ENCODE results near the gene CSMD2.

CSMD2 gene

GRCh38 chr1:33993301-33993700 is 171.7 kb downstream of the CSMD2 start:
- no peak overlapping the region for H3K27ac Mint-ChIP-seq
- no peak for DNase-seq
- no peak overlapping the region for H3K4me3 Mint-ChIP-seq
- no peaks in the 10 kb centered on the region for H3K9me3 Mint-ChIP-seq
- no peaks in the 10 kb centered on the region for H3K4me1 Mint-ChIP-seq (ENCODE audit: low read depth)
- no peaks in the 10 kb centered on the region for H3K36me3 Mint-ChIP-seq (ENCODE audit: low read depth)
- H3K27me3 Mint-ChIP-seq = peaks cover 11% of the 10 kb centered on the region

GRCh38 chr1:33990281-33990680 is 174.7 kb downstream of the CSMD2 start:
- no peak for DNase-seq
- H3K4me3 Mint-ChIP-seq = no peak overlapping the region
- H3K27ac Mint-ChIP-seq = no peak overlapping the region
- H3K4me1 Mint-ChIP-seq (ENCODE audit: low read depth) = no peaks in the 10 kb centered on the region
- no peaks in the 10 kb centered on the region for H3K9me3 Mint-ChIP-seq
- peaks cover 10% of the 10 kb centered on the region for H3K27me3 Mint-ChIP-seq
- H3K36me3 Mint-ChIP-seq (ENCODE audit: low read depth) = no peaks in the 10 kb centered on the region

GRCh38 chr1:33988161-33988560 is 176.9 kb downstream of the CSMD2 start:
- Mint-ChIP-seq H3K9me3 (no peaks in the 10 kb centered on the region), H3K36me3 (ENCODE audit: low read depth) (no peaks in the 10 kb centered on the region), H3K4me3 (no peak overlapping the region), H3K27me3 (peaks cover 12% of the 10 kb centered on the region), H3K4me1 (ENCODE audit: low read depth) (no peaks in the 10 kb centered on the region), H3K27ac (no peak overlapping the region)
- no peak for DNase-seq

- no peaks in the 10 kb centered on the region for H3K36me3 Mint-ChIP-seq (ENCODE audit: low read depth)
- no peaks in the 10 kb centered on the region for H3K9me3 Mint-ChIP-seq
- H3K27ac Mint-ChIP-seq = no peak overlapping the region
- H3K4me1 Mint-ChIP-seq (ENCODE audit: low read depth) = no peaks in the 10 kb centered on the region
- peaks cover 26% of the 10 kb centered on the region for H3K27me3 Mint-ChIP-seq
- no peak for DNase-seq
- no peak overlapping the region for H3K4me3 Mint-ChIP-seq
Observed at GRCh38 chr1:33986390-33987095, 178.5 kb downstream of the CSMD2 start.

GRCh38 chr1:33985656-33986055 is 179.4 kb downstream of the CSMD2 start:
- Mint-ChIP-seq H3K4me3 (no peak overlapping the region), H3K27ac (no peak overlapping the region), H3K27me3 (peaks cover 28% of the 10 kb centered on the region), H3K36me3 (ENCODE audit: low read depth) (no peaks in the 10 kb centered on the region), H3K9me3 (no peaks in the 10 kb centered on the region), H3K4me1 (ENCODE audit: low read depth) (no peaks in the 10 kb centered on the region)
- DNase-seq = no peak

GRCh38 chr1:33984906-33985565 is 180.0 kb downstream of the CSMD2 start:
- Mint-ChIP-seq H3K27ac (no peak overlapping the region), H3K36me3 (ENCODE audit: low read depth) (no peaks in the 10 kb centered on the region), H3K27me3 (peaks cover 28% of the 10 kb centered on the region), H3K4me1 (ENCODE audit: low read depth) (no peaks in the 10 kb centered on the region), H3K9me3 (no peaks in the 10 kb centered on the region), H3K4me3 (no peak overlapping the region)
- no peak for DNase-seq

- Mint-ChIP-seq H3K4me3 (no peak overlapping the region), H3K36me3 (ENCODE audit: low read depth) (no peaks in the 10 kb centered on the region), H3K9me3 (no peaks in the 10 kb centered on the region), H3K4me1 (ENCODE audit: low read depth) (no peaks in the 10 kb centered on the region), H3K27me3 (peaks cover 35% of the 10 kb centered on the region), H3K27ac (no peak overlapping the region)
- no peak for DNase-seq
Observed at GRCh38 chr1:33982419-33982818, 182.6 kb downstream of the CSMD2 start.

- Mint-ChIP-seq H3K4me3 (no peak overlapping the region), H3K36me3 (ENCODE audit: low read depth) (no peaks in the 10 kb centered on the region), H3K27me3 (peaks cover 51% of the 10 kb centered on the region), H3K4me1 (ENCODE audit: low read depth) (no peaks in the 10 kb centered on the region), H3K9me3 (no peaks in the 10 kb centered on the region), H3K27ac (no peak overlapping the region)
- no peak for DNase-seq
Observed at GRCh38 chr1:33979341-33979740, 185.7 kb downstream of the CSMD2 start.

- DNase-seq = no peak
- Mint-ChIP-seq H3K27me3 (peaks cover 34% of the 10 kb centered on the region), H3K36me3 (ENCODE audit: low read depth) (no peaks in the 10 kb centered on the region), H3K4me3 (no peak overlapping the region), H3K4me1 (ENCODE audit: low read depth) (no peaks in the 10 kb centered on the region), H3K9me3 (no peaks in the 10 kb centered on the region), H3K27ac (no peak overlapping the region)
Observed at GRCh38 chr1:33975961-33976360, 189.1 kb downstream of the CSMD2 start.

- H3K27me3 Mint-ChIP-seq = peaks cover 40% of the 10 kb centered on the region
- no peaks in the 10 kb centered on the region for H3K36me3 Mint-ChIP-seq (ENCODE audit: low read depth)
- H3K27ac Mint-ChIP-seq = no peak overlapping the region
- no peaks in the 10 kb centered on the region for H3K4me1 Mint-ChIP-seq (ENCODE audit: low read depth)
- no peak for DNase-seq
- H3K4me3 Mint-ChIP-seq = no peak overlapping the region
- no peaks in the 10 kb centered on the region for H3K9me3 Mint-ChIP-seq
Observed at GRCh38 chr1:33973799-33974545, 191.1 kb downstream of the CSMD2 start.

GRCh38 chr1:33972676-33973395 is 192.2 kb downstream of the CSMD2 start:
- Mint-ChIP-seq H3K9me3 (no peaks in the 10 kb centered on the region), H3K27ac (no peak overlapping the region), H3K4me1 (ENCODE audit: low read depth) (no peaks in the 10 kb centered on the region), H3K27me3 (peaks cover 31% of the 10 kb centered on the region), H3K4me3 (no peak overlapping the region), H3K36me3 (ENCODE audit: low read depth) (no peaks in the 10 kb centered on the region)
- DNase-seq = no peak

GRCh38 chr1:33971913-33972312 is 193.1 kb downstream of the CSMD2 start:
- Mint-ChIP-seq H3K27ac (no peak overlapping the region), H3K4me3 (no peak overlapping the region), H3K9me3 (no peaks in the 10 kb centered on the region), H3K27me3 (peaks cover 30% of the 10 kb centered on the region), H3K36me3 (ENCODE audit: low read depth) (no peaks in the 10 kb centered on the region), H3K4me1 (ENCODE audit: low read depth) (no peaks in the 10 kb centered on the region)
- no peak for DNase-seq

- no peaks in the 10 kb centered on the region for H3K36me3 Mint-ChIP-seq (ENCODE audit: low read depth)
- H3K27me3 Mint-ChIP-seq = peaks cover 23% of the 10 kb centered on the region
- no peak overlapping the region for H3K27ac Mint-ChIP-seq
- no peak overlapping the region for H3K4me3 Mint-ChIP-seq
- no peaks in the 10 kb centered on the region for H3K4me1 Mint-ChIP-seq (ENCODE audit: low read depth)
- no peak for DNase-seq
- no peaks in the 10 kb centered on the region for H3K9me3 Mint-ChIP-seq
Observed at GRCh38 chr1:33971018-33971710, 193.9 kb downstream of the CSMD2 start.

GRCh38 chr1:33970148-33970825 is 194.7 kb downstream of the CSMD2 start:
- no peak overlapping the region for H3K4me3 Mint-ChIP-seq
- H3K27ac Mint-ChIP-seq = no peak overlapping the region
- DNase-seq = no peak
- no peaks in the 10 kb centered on the region for H3K4me1 Mint-ChIP-seq (ENCODE audit: low read depth)
- no peaks in the 10 kb centered on the region for H3K9me3 Mint-ChIP-seq
- H3K36me3 Mint-ChIP-seq (ENCODE audit: low read depth) = no peaks in the 10 kb centered on the region
- peaks cover 19% of the 10 kb centered on the region for H3K27me3 Mint-ChIP-seq
